ENCODE measurements around the gene MDH2.
"Not testable (repeated sequence)": the region's sequence is repeated elsewhere in the genome, so short reads cannot be mapped to it uniquely, and the experiment has no call there.

MDH2 gene

GRCh38 chr7:76008156-76008687, 39.7 kb upstream of the MDH2 start:
- in situ Hi-C loops (cut with HindIII; ENCODE audit: low sequenced_read_pairs), result no loop called here
- no peak overlapping the region for H3K4me3 ChIP-seq (ENCODE audit: low read depth, low read length)
- no peak for DNase-seq (ENCODE audit: low read depth)
- TF ChIP-seq CTCF (IDR thresholded peaks at IDR 0.05; ENCODE audit: low read depth, low read length, missing control alignments), result no peak

- DNase-seq (ENCODE audit: low read depth), result no peak
- no peak overlapping the region for H3K4me3 ChIP-seq (ENCODE audit: low read depth, low read length)
- in situ Hi-C loops (cut with HindIII; ENCODE audit: low sequenced_read_pairs), result no loop called here
- TF ChIP-seq CTCF (IDR thresholded peaks at IDR 0.05; ENCODE audit: low read depth, low read length, missing control alignments), result no peak
Observed at GRCh38 chr7:76009672-76010600, 38.0 kb upstream of the MDH2 start.

DNA sequence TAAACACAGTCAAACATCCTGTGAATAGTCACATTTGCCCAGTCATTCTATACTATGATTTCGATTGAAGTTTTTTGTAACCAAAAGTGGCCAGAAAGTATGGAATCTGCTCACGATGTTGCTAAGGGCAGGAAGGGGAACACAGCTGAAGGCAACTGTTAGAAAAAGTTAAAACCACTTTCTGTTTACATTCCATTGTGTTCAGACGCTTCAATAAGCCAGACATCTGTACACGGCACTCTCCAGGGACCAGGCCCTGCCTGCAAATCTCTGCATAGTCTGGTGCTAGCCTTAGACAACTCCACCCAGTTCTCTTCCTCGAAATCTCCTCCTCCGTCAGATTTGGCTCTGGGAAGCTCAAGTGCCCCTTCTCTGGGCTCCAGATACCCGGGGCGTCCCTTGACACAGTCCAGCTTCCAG, 36.5 kb upstream of the MDH2 start:
- no peak for TF ChIP-seq CTCF (IDR thresholded peaks at IDR 0.05; ENCODE audit: low read depth, low read length, missing control alignments)
- no peak for DNase-seq (ENCODE audit: low read depth)
- in situ Hi-C loops (cut with HindIII; ENCODE audit: low sequenced_read_pairs), result no loop called here
- H3K4me3 ChIP-seq (ENCODE audit: low read depth, low read length), result no peak overlapping the region

GRCh38 chr7:76016191-76016947, 31.5 kb upstream of the MDH2 start:
- no peak for DNase-seq (ENCODE audit: low read depth)
- H3K4me3 ChIP-seq (ENCODE audit: low read depth, low read length), result no peak overlapping the region
- no peak for TF ChIP-seq CTCF (IDR thresholded peaks at IDR 0.05; ENCODE audit: low read depth, low read length, missing control alignments)
- in situ Hi-C loops (cut with HindIII; ENCODE audit: low sequenced_read_pairs), result no loop called here

DNA sequence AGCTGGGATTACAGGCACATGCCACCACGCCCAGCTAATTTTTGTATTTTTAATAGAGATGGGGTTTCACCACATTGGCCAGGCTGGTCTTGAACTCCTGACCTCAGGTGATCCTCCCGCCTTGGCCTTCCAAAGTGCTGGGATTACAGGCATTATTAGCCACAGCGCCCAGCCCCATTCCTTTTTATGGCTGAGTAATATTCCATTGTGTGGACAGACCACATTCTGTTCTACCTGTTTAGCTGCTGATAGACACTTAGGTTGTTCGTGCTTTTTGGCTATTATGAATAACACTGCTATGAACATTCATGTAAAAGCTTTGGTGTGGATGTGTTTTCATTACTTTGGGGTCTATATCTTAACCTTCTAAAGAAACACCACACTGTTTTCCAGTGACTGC, 29.4 kb upstream of the MDH2 start:
- DNase-seq (ENCODE audit: low read depth); H3K4me3 ChIP-seq (ENCODE audit: low read depth, low read length); in situ Hi-C loops (cut with HindIII; ENCODE audit: low sequenced_read_pairs): not testable (repeated sequence)

DNA sequence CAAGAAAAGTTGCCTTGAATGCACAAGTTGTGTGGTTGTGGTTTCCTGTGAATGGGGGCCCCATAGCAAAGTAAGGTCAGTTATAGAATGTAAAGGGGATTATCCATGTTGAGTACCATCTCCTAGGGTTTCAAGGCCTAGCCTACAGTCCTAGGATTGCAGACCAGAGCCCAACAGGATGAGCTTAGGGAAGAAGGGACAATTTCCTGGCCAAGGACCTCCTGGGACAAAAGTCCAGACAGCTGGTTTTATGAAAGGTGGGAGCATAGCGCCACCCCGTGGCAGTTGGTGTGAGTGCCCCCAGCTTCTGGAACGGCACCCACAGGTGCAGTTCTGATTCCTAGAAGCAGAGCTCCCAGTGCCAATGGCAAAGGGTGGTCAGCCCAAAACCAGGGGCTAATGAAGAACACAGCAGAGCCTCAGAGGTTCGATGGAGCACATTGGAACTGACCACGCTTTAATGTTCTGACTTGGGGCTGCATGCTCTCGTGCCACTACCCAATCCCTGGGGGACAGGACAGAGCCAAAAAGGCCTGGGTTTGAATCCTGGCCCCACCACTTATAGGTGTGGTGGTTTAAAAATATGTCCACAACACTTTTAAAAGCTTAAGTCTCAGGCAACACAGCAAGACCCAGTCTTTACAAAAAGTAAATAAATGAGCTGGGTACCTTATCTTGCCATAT, 27.7 kb upstream of the MDH2 start:
- DNase-seq (ENCODE audit: low read depth), result peak; percentile 12
- no peak overlapping the region for H3K4me3 ChIP-seq (ENCODE audit: low read depth, low read length)
- in situ Hi-C loops (cut with HindIII; ENCODE audit: low sequenced_read_pairs), result no loop called here
- peak; percentile 87 for TF ChIP-seq CTCF (IDR thresholded peaks at IDR 0.05; ENCODE audit: low read depth, low read length, missing control alignments)

All from astrocyte of the cerebellum (primary cell).